ENCODE data around the gene FHOD3.

Gene FHOD3

DNA sequence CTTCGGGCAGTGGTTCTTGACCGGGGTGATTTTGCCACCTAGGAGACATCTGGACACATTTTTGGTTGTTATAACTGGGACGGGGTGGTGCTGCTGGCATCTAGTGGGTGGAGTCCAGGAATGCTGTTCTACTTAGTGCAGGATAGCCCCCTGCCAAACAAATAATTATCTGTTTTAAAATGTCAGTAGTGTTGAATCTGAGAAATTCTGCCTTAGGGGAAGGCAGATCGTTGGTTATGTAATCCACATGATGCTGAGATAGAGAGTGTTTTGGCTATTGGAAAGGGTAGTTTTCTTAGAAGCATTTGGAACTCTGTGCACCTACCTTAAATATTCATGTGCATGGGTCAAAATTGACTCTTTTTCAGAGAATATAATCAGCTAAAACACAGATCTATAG lies 332.3 kb downstream of the FHOD3 start:
- no peak overlapping the region for H3K4me3 ChIP-seq (replicated peaks; ENCODE audit: low read depth, low read length)

GRCh38 chr18:36630917-36631316 lies 333.4 kb downstream of the FHOD3 start:
- no peak overlapping the region for H3K4me3 ChIP-seq (replicated peaks; ENCODE audit: low read depth, low read length)
- TF ChIP-seq CTCF (IDR thresholded peaks at IDR 0.05; ENCODE audit: low read depth, low read length, missing control alignments), result no peak
- no peak for DNase-seq (ENCODE audit: extremely low read depth, low read depth)

More for the DNA sequence above, 332.3 kb downstream of the FHOD3 start:
- no peak for DNase-seq (ENCODE audit: extremely low read depth, low read depth)
- no peak for TF ChIP-seq CTCF (IDR thresholded peaks at IDR 0.05; ENCODE audit: low read depth, low read length, missing control alignments)

GRCh38 chr18:36633961-36634412 lies 336.5 kb downstream of the FHOD3 start:
- no peak for TF ChIP-seq CTCF (IDR thresholded peaks at IDR 0.05; ENCODE audit: low read depth, low read length, missing control alignments)
- no peak overlapping the region for H3K4me3 ChIP-seq (replicated peaks; ENCODE audit: low read depth, low read length)
- no peak for DNase-seq (ENCODE audit: extremely low read depth, low read depth)

- no peak for TF ChIP-seq CTCF (IDR thresholded peaks at IDR 0.05; ENCODE audit: low read depth, low read length, missing control alignments)
- no peak overlapping the region for H3K4me3 ChIP-seq (replicated peaks; ENCODE audit: low read depth, low read length)
- DNase-seq (ENCODE audit: extremely low read depth, low read depth), result no peak
Observed at GRCh38 chr18:36634573-36635216, 337.2 kb downstream of the FHOD3 start.

DNA sequence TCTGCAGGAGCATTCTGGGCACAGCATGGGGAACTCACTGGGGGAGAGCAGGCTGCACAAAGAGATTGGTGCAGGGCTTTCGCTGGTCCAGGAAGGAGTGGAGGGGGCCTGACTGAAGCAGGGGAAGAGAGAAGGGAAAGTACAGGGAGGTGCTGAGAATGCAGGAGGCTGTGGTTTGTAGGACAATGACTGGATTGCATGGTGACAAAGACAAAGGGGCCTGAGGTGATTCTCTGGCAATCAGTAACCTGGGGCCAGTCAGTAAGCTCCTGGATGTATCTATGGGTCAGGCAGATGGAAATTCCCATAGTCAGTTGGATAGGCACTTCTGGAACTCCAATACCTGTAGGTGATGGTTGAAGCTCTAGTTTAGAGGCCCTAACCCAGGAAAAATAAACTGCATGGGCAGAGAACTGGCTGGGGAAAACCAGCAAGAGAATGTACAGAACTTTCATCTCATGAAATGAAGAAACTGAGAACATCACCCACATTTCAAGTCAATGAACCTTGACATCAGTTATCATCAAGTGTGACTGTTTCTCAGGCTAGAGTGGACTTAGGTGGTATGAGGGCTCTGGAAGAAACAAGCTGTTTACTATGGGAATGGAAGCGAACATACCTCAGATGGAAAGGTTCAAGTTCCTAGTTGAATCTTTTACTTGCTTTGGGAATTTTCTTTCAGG lies 338.0 kb downstream of the FHOD3 start:
- no peak for DNase-seq (ENCODE audit: extremely low read depth, low read depth)
- no peak overlapping the region for H3K4me3 ChIP-seq (replicated peaks; ENCODE audit: low read depth, low read length)
- no peak for TF ChIP-seq CTCF (IDR thresholded peaks at IDR 0.05; ENCODE audit: low read depth, low read length, missing control alignments)

DNA sequence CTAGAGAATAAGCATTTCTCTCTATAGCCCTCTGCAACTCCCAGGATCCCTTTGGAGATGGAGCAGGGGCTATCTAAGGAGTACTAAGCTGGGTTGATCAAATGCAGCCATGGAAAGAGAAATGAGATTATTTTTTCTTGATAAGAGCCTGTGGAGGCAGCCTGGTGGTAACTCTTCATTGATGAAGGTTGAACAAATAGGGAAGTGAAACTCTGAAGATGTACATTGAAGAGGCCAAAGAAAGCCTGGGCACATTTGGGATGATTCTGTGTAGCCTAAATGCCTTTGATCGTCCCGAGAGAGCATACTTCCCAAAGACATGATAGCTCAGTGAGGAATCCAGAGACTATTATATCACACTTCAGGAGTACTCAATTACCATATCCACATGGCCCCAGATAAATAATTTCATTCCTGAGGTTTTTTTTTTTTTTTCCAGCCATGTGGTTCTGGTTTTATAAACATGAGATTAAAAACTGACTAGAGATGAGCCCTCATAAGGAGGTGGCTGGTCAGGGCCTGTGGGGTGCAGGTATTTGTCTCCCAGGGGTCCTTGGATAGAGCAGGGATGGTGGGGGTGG lies 338.8 kb downstream of the FHOD3 start:
- DNase-seq (ENCODE audit: extremely low read depth, low read depth), result no peak
- TF ChIP-seq CTCF (IDR thresholded peaks at IDR 0.05; ENCODE audit: low read depth, low read length, missing control alignments), result no peak
- H3K4me3 ChIP-seq (replicated peaks; ENCODE audit: low read depth, low read length), result no peak overlapping the region

Measured in HFF-Myc (cell line).